Sigmoid colon (tissue), 7 donors: Measurements from ENCODE around the gene CDK5R1. TPM values are rescaled to one million over a fixed set of nuclear protein-coding genes. Genes with fewer than 3 reads are reported as not detected.
"Not testable (repeated sequence)": the region's sequence is repeated elsewhere in the genome, so short reads cannot be mapped to it uniquely, and the experiment has no call there.

Experiments
- DNase-seq: peaks from one replicate; pipeline ENCODE4 v3.0.0-alpha.2; 2019
- H3K27ac ChIP-seq, 4 donors: fragments of 200-600 bp; sonication (generic); one replicate each; pipeline ENCODE4 v1.5.1; 2016 to 2019; ENCODE audit warnings: mild to moderate bottlenecking in 1 of 4
- H3K27me3 ChIP-seq, 3 donors: fragments of 200-600 bp; sonication (generic); one replicate each; pipeline ENCODE4 v1.5.1; 2019; ENCODE audit warnings: mild to moderate bottlenecking in 1 of 3
- H3K36me3 ChIP-seq, 4 donors: fragments of 200-600 bp; sonication (generic); one replicate each; pipeline ENCODE4 v1.5.1; 2016 to 2019
- H3K4me1 ChIP-seq, 4 donors: fragments of 200-600 bp; sonication (generic); one replicate each; pipeline ENCODE4 v1.5.1; 2017 to 2019
- H3K4me3 ChIP-seq, 4 donors: fragments of 200-600 bp; sonication (generic); one replicate each; pipeline ENCODE4 v1.5.1; 2017 to 2019; ENCODE audit warnings: mild to moderate bottlenecking in 2 of 4, moderate library complexity in 1 of 4
- H3K9me3 ChIP-seq, 4 donors: fragments of 200-600 bp in 3 of 4; sonication (generic) in 3 of 4; one replicate each; pipeline versions ENCODE4 v1.5.1 to v1.6.1; 2013 to 2019
- EP300 ChIP-seq, 4 donors: sonication (generic); formaldehyde crosslinking; IDR thresholded peaks; one replicate each; pipeline ENCODE4 v1.6.1; 2017; ENCODE audit warnings: antibody characterized with exemption in 4 of 4
- POLR2A ChIP-seq, 2 donors: fragments of 450-650 bp; IDR thresholded peaks; one replicate each; pipeline ENCODE4 v1.6.1; 2016; ENCODE audit warnings: antibody characterized with exemption in 2 of 2, mild to moderate bottlenecking in 2 of 2, moderate library complexity in 2 of 2
- POLR2AphosphoS5 ChIP-seq, 4 donors: sonication (generic); formaldehyde crosslinking; IDR thresholded peaks; one replicate each; pipeline ENCODE4 v1.6.1; 2017; ENCODE audit warnings: antibody characterized with exemption in 4 of 4
- WGBS, 2 donors: extraction: QIAGEN DNeasy Blood & Tissue Kit; methylation state at CpG; one replicate each; pipeline ENCODE4 v1.1.7; 2013; 5-methylcytosine and 5-hydroxymethylcytosine counted together
- intact Hi-C: fragments of 100-400 bp; cut with DNase I; formaldehyde crosslinking; loops from one replicate; pipeline ENCODE4 v1.15.1; 2023
- polyA plus RNA-seq, 3 donors: library from polyadenylated mRNA; stranded (reverse); fragments of 200-250 nt; gene quantifications; one replicate each; pipeline ENCODE4 v1.2.3, GENCODE V29; 2013
- total RNA-seq, 4 donors: library from RNA; depleted of rRNA; stranded (reverse); fragments of >200 nt; gene quantifications; one replicate each; pipeline ENCODE4 v1.1.0, GENCODE V29; 2016
- TF ChIP-seq, protein P1 (sequence below), 4 experiments: fragments of 450-650 bp in 3 of 4; fragments of 200-600 bp in 1 of 4; IDR thresholded peaks; one replicate each; pipeline ENCODE4 v1.5.1; 2016 to 2019; ENCODE audit warnings: antibody characterized with exemption in 4 of 4, mild to moderate bottlenecking in 3 of 4, moderate library complexity in 2 of 4
- donor health status: healthy with polysubstance abuse.
- donor health status: Bipolar disorder and iron deficiency.
- donor health status: healthy.

Gene CDK5R1
- total and polyA plus RNA-seq, 7 donors = under 0.01 to 3.8 (median 1.1) TPM

DNA sequence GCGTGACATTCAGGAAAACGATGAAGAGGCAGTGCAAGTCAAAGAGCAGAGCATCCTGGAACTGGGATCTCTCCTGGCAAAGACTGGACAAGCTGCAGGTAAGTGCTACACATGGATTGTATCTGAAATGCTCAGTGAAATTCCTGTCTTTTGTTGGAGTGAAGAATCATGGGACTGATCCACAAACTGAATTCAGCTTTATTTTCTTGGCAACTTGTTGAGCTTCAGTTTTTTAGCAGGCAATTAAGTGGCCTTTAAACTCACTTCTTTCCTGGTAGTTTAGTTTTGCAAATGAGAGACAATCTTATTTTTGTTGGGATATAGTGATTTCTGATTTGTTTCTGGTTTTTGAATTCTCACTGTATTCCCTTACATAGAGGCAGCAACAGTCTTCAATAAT, 39.8 kb upstream of the CDK5R1 start:
- H3K27me3 ChIP-seq = no peaks in the 10 kb centered on the region
- H3K27ac ChIP-seq = no peak overlapping the region
- H3K9me3 ChIP-seq = no peaks in the 10 kb centered on the region
- no peak overlapping the region for H3K4me3 ChIP-seq
- WGBS, 2 donors = 90 to 91% methylated on average over 2 of the region's 2 CpGs
- H3K4me1 ChIP-seq = peaks cover 0 to 31% (median 25%) of the 10 kb centered on the region in 4 donors
- H3K36me3 ChIP-seq = peaks cover 0 to 52% (median 22%) of the 10 kb centered on the region in 4 donors
- no peak for DNase-seq
- no peak for TF ChIP-seq POLR2A (IDR thresholded peaks at IDR 0.05)
- TF ChIP-seq EP300 (IDR thresholded peaks at IDR 0.05) = no peak
- TF ChIP-seq, protein P1, sequence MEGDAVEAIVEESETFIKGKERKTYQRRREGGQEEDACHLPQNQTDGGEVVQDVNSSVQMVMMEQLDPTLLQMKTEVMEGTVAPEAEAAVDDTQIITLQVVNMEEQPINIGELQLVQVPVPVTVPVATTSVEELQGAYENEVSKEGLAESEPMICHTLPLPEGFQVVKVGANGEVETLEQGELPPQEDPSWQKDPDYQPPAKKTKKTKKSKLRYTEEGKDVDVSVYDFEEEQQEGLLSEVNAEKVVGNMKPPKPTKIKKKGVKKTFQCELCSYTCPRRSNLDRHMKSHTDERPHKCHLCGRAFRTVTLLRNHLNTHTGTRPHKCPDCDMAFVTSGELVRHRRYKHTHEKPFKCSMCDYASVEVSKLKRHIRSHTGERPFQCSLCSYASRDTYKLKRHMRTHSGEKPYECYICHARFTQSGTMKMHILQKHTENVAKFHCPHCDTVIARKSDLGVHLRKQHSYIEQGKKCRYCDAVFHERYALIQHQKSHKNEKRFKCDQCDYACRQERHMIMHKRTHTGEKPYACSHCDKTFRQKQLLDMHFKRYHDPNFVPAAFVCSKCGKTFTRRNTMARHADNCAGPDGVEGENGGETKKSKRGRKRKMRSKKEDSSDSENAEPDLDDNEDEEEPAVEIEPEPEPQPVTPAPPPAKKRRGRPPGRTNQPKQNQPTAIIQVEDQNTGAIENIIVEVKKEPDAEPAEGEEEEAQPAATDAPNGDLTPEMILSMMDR (IDR thresholded peaks at IDR 0.05) = no peak
- no peak for TF ChIP-seq POLR2AphosphoS5 (IDR thresholded peaks at IDR 0.05)
- intact Hi-C loops = loop anchor here (10.0 kb wide), 1 partner anchor 72 kb away; no protein-coding TSS in a partner anchor

DNA sequence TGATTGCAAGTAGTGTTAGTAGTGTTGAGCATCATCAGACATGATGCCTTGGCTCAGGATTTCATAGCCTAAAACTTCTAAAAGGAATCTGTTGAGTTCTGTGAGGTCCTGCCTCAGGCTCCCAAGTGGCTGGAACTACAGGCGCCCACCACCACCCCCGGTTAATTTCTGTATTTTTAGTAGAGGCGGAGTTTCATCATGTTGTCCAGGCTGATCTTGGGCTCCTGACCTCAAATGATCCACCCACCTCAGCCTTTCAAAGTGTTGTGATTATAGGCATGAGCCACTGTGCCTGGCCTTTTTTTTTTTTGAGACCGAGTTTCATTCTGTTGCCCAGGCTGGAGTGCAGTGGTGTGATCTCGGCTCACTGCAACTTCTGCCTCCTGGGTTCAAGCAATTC, 36.8 kb upstream of the CDK5R1 start:
- no peak for DNase-seq
- intact Hi-C loops = loop anchor here (10.0 kb wide), 1 partner anchor 75 kb away; no protein-coding TSS in a partner anchor
- Histone ChIP-seq H3K4me3 (no peak overlapping the region), H3K27me3 (no peaks in the 10 kb centered on the region), H3K36me3 (peaks cover 0 to 82% (median 39%) of the 10 kb centered on the region in 4 donors), H3K27ac (no peak overlapping the region), H3K4me1 (peaks cover 0 to 24% (median 21%) of the 10 kb centered on the region in 4 donors), H3K9me3 (no peaks in the 10 kb centered on the region)
- TF ChIP-seq POLR2AphosphoS5 (IDR thresholded peaks at IDR 0.05) (no peak), EP300 (IDR thresholded peaks at IDR 0.05) (no peak), POLR2A (IDR thresholded peaks at IDR 0.05) (no peak)
- TF ChIP-seq, protein P1 (IDR thresholded peaks at IDR 0.05) = no peak
- WGBS, 2 donors = 98 to 99% methylated on average over 5 of the region's 5 CpGs

DNA sequence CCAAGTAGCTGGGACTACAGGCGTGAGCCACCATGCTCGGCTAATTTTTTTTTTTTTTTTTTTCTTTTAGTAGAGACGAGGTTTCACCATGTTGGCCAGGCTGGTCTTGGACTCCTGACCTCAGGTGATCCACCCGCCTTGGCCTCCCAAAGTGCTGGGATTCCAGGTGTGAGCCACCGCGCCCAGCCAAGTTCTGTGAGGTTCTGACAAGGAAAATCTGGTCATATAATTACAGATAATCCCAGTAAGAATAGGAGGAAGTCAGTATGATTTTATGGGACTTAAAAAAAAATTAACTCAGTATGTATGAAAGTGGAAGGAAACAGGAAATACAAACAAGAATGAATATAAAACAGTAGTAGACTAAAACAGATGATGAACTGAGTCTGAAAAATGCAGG, 36.4 kb upstream of the CDK5R1 start:
- H3K4me3 ChIP-seq, H3K9me3 ChIP-seq, intact Hi-C loops, H3K27me3 ChIP-seq, H3K27ac ChIP-seq, DNase-seq: not testable (repeated sequence)
- H3K4me1 ChIP-seq = peaks cover 0 to 21% (median 18%) of the 10 kb centered on the region in 4 donors
- H3K36me3 ChIP-seq = peaks cover 3 to 86% (median 43%) of the 10 kb centered on the region in 4 donors
- 47 to 80% methylated on average over 6 of the region's 6 CpGs for WGBS, 2 donors

DNA sequence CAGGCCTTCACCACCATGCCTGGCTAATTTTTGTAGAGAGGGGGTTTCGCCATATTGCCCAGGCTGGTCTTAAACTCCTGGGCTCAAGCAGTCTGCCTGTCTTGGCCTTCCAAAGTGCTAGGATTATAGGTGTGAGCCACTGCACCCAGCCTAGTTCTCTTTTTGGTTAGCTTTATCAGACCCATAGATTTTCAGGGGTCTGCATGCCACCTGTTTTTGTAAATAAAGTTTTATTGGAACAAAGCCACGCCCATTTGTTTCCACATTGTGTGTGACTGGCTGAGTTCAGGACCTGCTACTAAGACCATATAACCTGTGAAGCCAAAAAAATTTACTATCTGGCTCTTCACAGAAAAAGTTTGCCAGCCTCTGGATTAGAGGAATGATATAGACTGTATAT, 34.9 kb upstream of the CDK5R1 start:
- intact Hi-C loops = no loop called here
- H3K27me3 ChIP-seq = no peaks in the 10 kb centered on the region
- no peak overlapping the region for H3K27ac ChIP-seq
- no peak for TF ChIP-seq POLR2A (IDR thresholded peaks at IDR 0.05)
- TF ChIP-seq POLR2AphosphoS5 (IDR thresholded peaks at IDR 0.05) = no peak
- TF ChIP-seq, protein P1 (IDR thresholded peaks at IDR 0.05) = no peak
- TF ChIP-seq EP300 (IDR thresholded peaks at IDR 0.05) = no peak
- H3K36me3 ChIP-seq = peaks cover 5 to 97% (median 51%) of the 10 kb centered on the region in 4 donors
- H3K4me3 ChIP-seq = no peak overlapping the region
- H3K4me1 ChIP-seq = peaks cover 0 to 6% (median 3%) of the 10 kb centered on the region in 4 donors
- WGBS, 2 donors = 70 to 77% methylated on average over 2 of the region's 2 CpGs
- no peak for DNase-seq
- no peaks in the 10 kb centered on the region for H3K9me3 ChIP-seq

DNA sequence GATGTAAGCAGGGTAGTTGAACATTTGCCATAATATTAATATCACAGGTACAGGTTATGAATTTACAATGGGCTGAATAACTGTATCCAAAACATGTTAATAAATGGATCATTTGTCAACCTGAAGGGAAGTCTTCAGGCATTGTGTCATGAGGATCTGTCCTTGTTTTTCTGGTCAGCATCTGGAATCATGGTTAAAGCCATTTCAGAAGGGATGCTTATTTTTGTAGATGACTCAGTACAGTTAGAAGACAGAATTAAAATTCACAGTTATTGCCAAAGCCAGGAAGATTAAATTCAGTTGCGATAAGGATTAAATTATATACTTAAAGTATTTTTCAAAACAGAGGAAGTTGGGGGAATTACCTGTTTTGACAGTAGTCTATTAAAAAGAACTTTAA, 34.5 kb upstream of the CDK5R1 start:
- DNase-seq = no peak
- TF ChIP-seq, protein P1 (IDR thresholded peaks at IDR 0.05) = no peak
- TF ChIP-seq EP300 (IDR thresholded peaks at IDR 0.05) (no peak), POLR2AphosphoS5 (IDR thresholded peaks at IDR 0.05) (no peak), POLR2A (IDR thresholded peaks at IDR 0.05) (no peak)

More for the DNA sequence above, 34.5 kb upstream of the CDK5R1 start:
- Histone ChIP-seq H3K36me3 (peaks cover 5 to 97% (median 53%) of the 10 kb centered on the region in 4 donors), H3K4me1 (peaks cover 0 to 2% (median 0%) of the 10 kb centered on the region in 4 donors), H3K27ac (no peak overlapping the region), H3K27me3 (no peaks in the 10 kb centered on the region), H3K9me3 (no peaks in the 10 kb centered on the region), H3K4me3 (no peak overlapping the region)
- intact Hi-C loops = no loop called here
- WGBS, 2 donors = 97% methylated on average over 1 of the region's 1 CpG
